GM23338 (cell line): ENCODE results near the gene FNDC8. TPM values are rescaled to one million over a fixed set of nuclear protein-coding genes. Genes with fewer than 3 reads are reported as not detected.

Experiments
- ATAC-seq: fragments of 200-7000 bp; cut with Tn5 transposase; 3 replicates; pipeline ENCODE4 v1.9.1; 2020
- DNase-seq: peaks from one replicate; pipeline ENCODE4 v3.0.0-alpha.2; 2015; ENCODE audit warnings: low spot score
- H2AFZ ChIP-seq: fragments of 200-600 bp; sonication (generic); 2 replicates; pipeline ENCODE4 v1.8.0; 2016; ENCODE audit warnings: antibody characterized with exemption, mild to moderate bottlenecking, moderate library complexity
- H3F3A ChIP-seq: fragments of 200-600 bp; sonication (generic); replicated peaks from 2 replicates; pipeline ENCODE4 v1.8.0; 2017; ENCODE audit warnings: antibody characterized with exemption, mixed run types, low read depth
- H3K27ac ChIP-seq: fragments of 200-600 bp; sonication (generic); 2 replicates; pipeline ENCODE4 v1.6.1; 2016; ENCODE audit warnings: low read depth
- H3K27me3 ChIP-seq: fragments of 200-600 bp; sonication (generic); 2 replicates; pipeline ENCODE4 v1.8.0; 2016; ENCODE audit warnings: mild to moderate bottlenecking, mixed run types, moderate library complexity; ENCODE audit not compliant: insufficient read depth
- H3K36me3 ChIP-seq: fragments of 200-600 bp; sonication (generic); 2 replicates; pipeline ENCODE4 v1.8.0; 2016; ENCODE audit warnings: mild to moderate bottlenecking; ENCODE audit not compliant: insufficient read depth
- H3K4me1 ChIP-seq: fragments of 200-600 bp; sonication (generic); 2 replicates; pipeline ENCODE4 v1.8.0; 2016; ENCODE audit warnings: mild to moderate bottlenecking, moderate library complexity; ENCODE audit not compliant: insufficient read depth
- H3K4me2 ChIP-seq: fragments of 200-600 bp; sonication (generic); 2 replicates; pipeline ENCODE4 v1.7.1; 2017; ENCODE audit warnings: mixed run types
- H3K4me3 ChIP-seq: fragments of 200-600 bp; sonication (generic); 2 replicates; pipeline ENCODE4 v1.6.1; 2016; ENCODE audit warnings: mixed run types
- H3K79me2 ChIP-seq: fragments of 200-600 bp; sonication (generic); replicated peaks from 2 replicates; pipeline ENCODE4 v1.8.0; 2017; ENCODE audit warnings: mild to moderate bottlenecking; ENCODE audit not compliant: insufficient read depth
- H3K9me2 ChIP-seq: fragments of 200-600 bp; sonication (generic); 2 replicates; pipeline ENCODE4 v1.8.0; 2017; ENCODE audit not compliant: insufficient read depth
- H4K20me1 ChIP-seq: fragments of 200-600 bp; sonication (generic); replicated peaks from 2 replicates; pipeline ENCODE4 v1.8.0; 2017; ENCODE audit warnings: mild to moderate bottlenecking; ENCODE audit not compliant: insufficient read depth
- H3K27ac Mint-ChIP-seq: 2 replicates; pipeline ENCODE4 v1.8.0; 2020; ENCODE audit warnings: inconsistent platforms, mild to moderate bottlenecking, moderate library complexity, mixed read lengths
- H3K27me3 Mint-ChIP-seq: 3 replicates; pipeline ENCODE4 v1.8.0; 2022; ENCODE audit warnings: low read depth, mild to moderate bottlenecking, moderate library complexity, mixed read lengths, inconsistent platforms; ENCODE audit not compliant: insufficient read depth, poor library complexity
- H3K36me3 Mint-ChIP-seq: 3 replicates; pipeline ENCODE4 v1.8.0; 2021; ENCODE audit warnings: low read depth, mild to moderate bottlenecking, inconsistent platforms, moderate library complexity, mixed read lengths
- H3K4me1 Mint-ChIP-seq: 3 replicates; pipeline ENCODE4 v1.8.0; 2020; ENCODE audit warnings: mild to moderate bottlenecking, inconsistent platforms, mixed read lengths
- H3K4me3 Mint-ChIP-seq: 3 replicates; pipeline ENCODE4 v1.8.0; 2021; ENCODE audit warnings: moderate library complexity, mild to moderate bottlenecking, inconsistent platforms, mixed read lengths
- H3K9me3 Mint-ChIP-seq: 3 replicates; pipeline ENCODE4 v1.8.0; 2020; ENCODE audit warnings: moderate library complexity, mild to moderate bottlenecking, inconsistent platforms, mixed read lengths
- EZH2 ChIP-seq: fragments of 200-600 bp; sonication (generic); IDR thresholded peaks from one replicate; pipeline ENCODE4 v1.8.0; 2017; ENCODE audit warnings: antibody characterized with exemption, mild to moderate bottlenecking, low read depth; ENCODE audit not compliant: unreplicated experiment
- JUNB ChIP-seq: IDR thresholded peaks from one replicate; pipeline ENCODE4 v1.6.1; 2016; ENCODE audit warnings: antibody characterized with exemption; ENCODE audit not compliant: unreplicated experiment
- POLR2AphosphoS5 ChIP-seq: IDR thresholded peaks from 2 replicates; pipeline ENCODE4 v1.6.1; 2016; ENCODE audit warnings: antibody characterized with exemption, low read depth
- ZNF114 ChIP-seq: fragments of 250-450 bp; sonication (Bioruptor Pico); IDR thresholded peaks from 2 replicates; pipeline ENCODE4 v1.5.0; 2020; ENCODE audit warnings: mild to moderate bottlenecking, moderate library complexity
- ZNF331 ChIP-seq: fragments of 250-450 bp; sonication (Bioruptor Pico); IDR thresholded peaks from 2 replicates; pipeline ENCODE4 v1.5.0; 2020; ENCODE audit warnings: low read depth, mild to moderate bottlenecking, moderate library complexity
- polyA plus RNA-seq: library from polyadenylated mRNA; unstranded; fragments of >200 nt; fragmentation: Nextera tagmentation; extraction: Ambion mirVana; gene quantifications from 2 replicates; pipeline ENCODE4 v1.2.1, GENCODE V29; 2016
- total RNA-seq: library from RNA; depleted of rRNA; stranded (reverse); fragments of >200 nt; shearing (Covaris generic); gene quantifications from 2 replicates; pipeline ENCODE4 v1.2.3, GENCODE V29; 2014
- TF ChIP-seq, protein P1 (sequence below): fragments of 250-450 bp; sonication (Bioruptor Pico); IDR thresholded peaks from 2 replicates; pipeline ENCODE4 v1.5.0; 2020; ENCODE audit warnings: mild to moderate bottlenecking, moderate library complexity
- TF ChIP-seq, protein P2 (sequence below): IDR thresholded peaks from one replicate; pipeline ENCODE4 v1.6.1; 2018; ENCODE audit warnings: antibody characterized with exemption; ENCODE audit not compliant: unreplicated experiment

Gene FNDC8
- total and polyA plus RNA-seq, 2 experiments from 2014 or later: not detected

DNA sequence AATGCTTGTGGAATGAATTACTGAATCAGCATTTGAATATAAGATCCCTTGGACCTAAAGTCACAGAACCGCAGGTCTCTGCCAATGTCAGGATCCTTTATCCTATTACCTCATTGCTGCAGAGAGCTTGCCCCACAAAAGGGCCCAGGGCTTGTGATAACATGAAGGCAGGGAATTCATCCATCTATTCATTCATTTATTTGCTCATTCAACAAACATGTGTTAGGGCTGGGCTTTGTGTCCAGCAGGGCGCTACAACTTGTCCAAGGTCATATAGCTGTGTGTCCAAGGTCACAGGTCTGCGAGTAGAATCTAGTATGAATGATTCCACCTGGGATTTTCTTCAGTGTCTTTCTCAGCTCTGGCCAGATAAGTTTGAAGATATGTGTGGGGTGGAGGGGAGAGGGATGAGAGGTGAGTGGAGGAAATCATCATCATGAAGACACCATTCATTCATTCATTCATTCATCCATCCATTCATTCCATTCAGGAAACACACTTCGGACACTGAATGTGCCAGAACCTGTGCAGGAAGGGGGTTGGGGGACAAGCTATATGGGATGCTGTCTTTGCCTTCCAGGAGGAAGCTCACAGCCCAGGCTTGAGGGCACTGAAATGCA lies 24.9 kb downstream of the FNDC8 start:
- H3K4me1 Mint-ChIP-seq: peaks cover 20% of the 10 kb centered on the region
- H3K27me3 ChIP-seq: no peaks in the 10 kb centered on the region
- H2AFZ ChIP-seq: no peak overlapping the region
- H3K4me1 ChIP-seq: no peaks in the 10 kb centered on the region
- H3K4me3 ChIP-seq: no peak overlapping the region
- no peaks in the 10 kb centered on the region for H3K9me3 Mint-ChIP-seq
- peaks cover 7% of the 10 kb centered on the region for H3K79me2 ChIP-seq
- TF ChIP-seq, protein P1, sequence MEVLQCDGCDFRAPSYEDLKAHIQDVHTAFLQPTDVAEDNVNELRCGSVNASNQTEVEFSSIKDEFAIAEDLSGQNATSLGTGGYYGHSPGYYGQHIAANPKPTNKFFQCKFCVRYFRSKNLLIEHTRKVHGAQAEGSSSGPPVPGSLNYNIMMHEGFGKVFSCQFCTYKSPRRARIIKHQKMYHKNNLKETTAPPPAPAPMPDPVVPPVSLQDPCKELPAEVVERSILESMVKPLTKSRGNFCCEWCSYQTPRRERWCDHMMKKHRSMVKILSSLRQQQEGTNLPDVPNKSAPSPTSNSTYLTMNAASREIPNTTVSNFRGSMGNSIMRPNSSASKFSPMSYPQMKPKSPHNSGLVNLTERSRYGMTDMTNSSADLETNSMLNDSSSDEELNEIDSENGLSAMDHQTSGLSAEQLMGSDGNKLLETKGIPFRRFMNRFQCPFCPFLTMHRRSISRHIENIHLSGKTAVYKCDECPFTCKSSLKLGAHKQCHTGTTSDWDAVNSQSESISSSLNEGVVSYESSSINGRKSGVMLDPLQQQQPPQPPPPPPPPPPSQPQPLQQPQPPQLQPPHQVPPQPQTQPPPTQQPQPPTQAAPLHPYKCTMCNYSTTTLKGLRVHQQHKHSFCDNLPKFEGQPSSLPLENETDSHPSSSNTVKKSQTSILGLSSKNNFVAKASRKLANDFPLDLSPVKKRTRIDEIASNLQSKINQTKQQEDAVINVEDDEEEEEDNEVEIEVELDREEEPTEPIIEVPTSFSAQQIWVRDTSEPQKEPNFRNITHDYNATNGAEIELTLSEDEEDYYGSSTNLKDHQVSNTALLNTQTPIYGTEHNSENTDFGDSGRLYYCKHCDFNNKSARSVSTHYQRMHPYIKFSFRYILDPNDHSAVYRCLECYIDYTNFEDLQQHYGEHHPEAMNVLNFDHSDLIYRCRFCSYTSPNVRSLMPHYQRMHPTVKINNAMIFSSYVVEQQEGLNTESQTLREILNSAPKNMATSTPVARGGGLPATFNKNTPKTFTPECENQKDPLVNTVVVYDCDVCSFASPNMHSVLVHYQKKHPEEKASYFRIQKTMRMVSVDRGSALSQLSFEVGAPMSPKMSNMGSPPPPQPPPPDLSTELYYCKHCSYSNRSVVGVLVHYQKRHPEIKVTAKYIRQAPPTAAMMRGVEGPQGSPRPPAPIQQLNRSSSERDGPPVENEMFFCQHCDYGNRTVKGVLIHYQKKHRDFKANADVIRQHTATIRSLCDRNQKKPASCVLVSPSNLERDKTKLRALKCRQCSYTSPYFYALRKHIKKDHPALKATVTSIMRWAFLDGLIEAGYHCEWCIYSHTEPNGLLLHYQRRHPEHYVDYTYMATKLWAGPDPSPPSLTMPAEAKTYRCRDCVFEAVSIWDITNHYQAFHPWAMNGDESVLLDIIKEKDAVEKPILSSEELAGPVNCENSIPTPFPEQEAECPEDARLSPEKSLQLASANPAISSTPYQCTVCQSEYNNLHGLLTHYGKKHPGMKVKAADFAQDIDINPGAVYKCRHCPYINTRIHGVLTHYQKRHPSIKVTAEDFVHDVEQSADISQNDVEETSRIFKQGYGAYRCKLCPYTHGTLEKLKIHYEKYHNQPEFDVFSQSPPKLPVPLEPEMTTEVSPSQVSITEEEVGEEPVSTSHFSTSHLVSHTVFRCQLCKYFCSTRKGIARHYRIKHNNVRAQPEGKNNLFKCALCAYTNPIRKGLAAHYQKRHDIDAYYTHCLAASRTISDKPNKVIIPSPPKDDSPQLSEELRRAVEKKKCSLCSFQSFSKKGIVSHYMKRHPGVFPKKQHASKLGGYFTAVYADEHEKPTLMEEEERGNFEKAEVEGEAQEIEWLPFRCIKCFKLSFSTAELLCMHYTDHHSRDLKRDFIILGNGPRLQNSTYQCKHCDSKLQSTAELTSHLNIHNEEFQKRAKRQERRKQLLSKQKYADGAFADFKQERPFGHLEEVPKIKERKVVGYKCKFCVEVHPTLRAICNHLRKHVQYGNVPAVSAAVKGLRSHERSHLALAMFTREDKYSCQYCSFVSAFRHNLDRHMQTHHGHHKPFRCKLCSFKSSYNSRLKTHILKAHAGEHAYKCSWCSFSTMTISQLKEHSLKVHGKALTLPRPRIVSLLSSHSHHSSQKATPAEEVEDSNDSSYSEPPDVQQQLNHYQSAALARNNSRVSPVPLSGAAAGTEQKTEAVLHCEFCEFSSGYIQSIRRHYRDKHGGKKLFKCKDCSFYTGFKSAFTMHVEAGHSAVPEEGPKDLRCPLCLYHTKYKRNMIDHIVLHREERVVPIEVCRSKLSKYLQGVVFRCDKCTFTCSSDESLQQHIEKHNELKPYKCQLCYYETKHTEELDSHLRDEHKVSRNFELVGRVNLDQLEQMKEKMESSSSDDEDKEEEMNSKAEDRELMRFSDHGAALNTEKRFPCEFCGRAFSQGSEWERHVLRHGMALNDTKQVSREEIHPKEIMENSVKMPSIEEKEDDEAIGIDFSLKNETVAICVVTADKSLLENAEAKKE (CRISPR knock-in tag): no peak
- TF ChIP-seq ZNF331 (CRISPR knock-in tag): no peak
- no peak for TF ChIP-seq EZH2
- TF ChIP-seq POLR2AphosphoS5: no peak
- TF ChIP-seq JUNB: no peak
- TF ChIP-seq, protein P2, sequence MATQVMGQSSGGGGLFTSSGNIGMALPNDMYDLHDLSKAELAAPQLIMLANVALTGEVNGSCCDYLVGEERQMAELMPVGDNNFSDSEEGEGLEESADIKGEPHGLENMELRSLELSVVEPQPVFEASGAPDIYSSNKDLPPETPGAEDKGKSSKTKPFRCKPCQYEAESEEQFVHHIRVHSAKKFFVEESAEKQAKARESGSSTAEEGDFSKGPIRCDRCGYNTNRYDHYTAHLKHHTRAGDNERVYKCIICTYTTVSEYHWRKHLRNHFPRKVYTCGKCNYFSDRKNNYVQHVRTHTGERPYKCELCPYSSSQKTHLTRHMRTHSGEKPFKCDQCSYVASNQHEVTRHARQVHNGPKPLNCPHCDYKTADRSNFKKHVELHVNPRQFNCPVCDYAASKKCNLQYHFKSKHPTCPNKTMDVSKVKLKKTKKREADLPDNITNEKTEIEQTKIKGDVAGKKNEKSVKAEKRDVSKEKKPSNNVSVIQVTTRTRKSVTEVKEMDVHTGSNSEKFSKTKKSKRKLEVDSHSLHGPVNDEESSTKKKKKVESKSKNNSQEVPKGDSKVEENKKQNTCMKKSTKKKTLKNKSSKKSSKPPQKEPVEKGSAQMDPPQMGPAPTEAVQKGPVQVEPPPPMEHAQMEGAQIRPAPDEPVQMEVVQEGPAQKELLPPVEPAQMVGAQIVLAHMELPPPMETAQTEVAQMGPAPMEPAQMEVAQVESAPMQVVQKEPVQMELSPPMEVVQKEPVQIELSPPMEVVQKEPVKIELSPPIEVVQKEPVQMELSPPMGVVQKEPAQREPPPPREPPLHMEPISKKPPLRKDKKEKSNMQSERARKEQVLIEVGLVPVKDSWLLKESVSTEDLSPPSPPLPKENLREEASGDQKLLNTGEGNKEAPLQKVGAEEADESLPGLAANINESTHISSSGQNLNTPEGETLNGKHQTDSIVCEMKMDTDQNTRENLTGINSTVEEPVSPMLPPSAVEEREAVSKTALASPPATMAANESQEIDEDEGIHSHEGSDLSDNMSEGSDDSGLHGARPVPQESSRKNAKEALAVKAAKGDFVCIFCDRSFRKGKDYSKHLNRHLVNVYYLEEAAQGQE: no peak
- TF ChIP-seq ZNF114 (CRISPR knock-in tag): no peak
- no peak for DNase-seq
- no peaks in the 10 kb centered on the region for H3K36me3 Mint-ChIP-seq
- H3K27ac Mint-ChIP-seq: no peak overlapping the region
- no peak overlapping the region for H3K4me2 ChIP-seq
- H3K4me3 Mint-ChIP-seq: no peak overlapping the region
- no peak for ATAC-seq
- H4K20me1 ChIP-seq: no peaks in the 10 kb centered on the region
- peaks cover 25% of the 10 kb centered on the region for H3K27me3 Mint-ChIP-seq
- no peaks in the 10 kb centered on the region for H3F3A ChIP-seq
- H3K9me2 ChIP-seq: no peaks in the 10 kb centered on the region
- H3K27ac ChIP-seq: no peak overlapping the region
- H3K36me3 ChIP-seq: no peaks in the 10 kb centered on the region
